ENCODE results near the gene CHP1. TPM values are rescaled to one million over a fixed set of nuclear protein-coding genes. Genes with fewer than 3 reads are reported as not detected.
"Not testable (repeated sequence)": the region's sequence is repeated elsewhere in the genome, so short reads cannot be mapped to it uniquely, and the experiment has no call there.

Gene CHP1
- total RNA-seq, 2 donors from 2014 or later, result 61.0 to 87.9 TPM

DNA sequence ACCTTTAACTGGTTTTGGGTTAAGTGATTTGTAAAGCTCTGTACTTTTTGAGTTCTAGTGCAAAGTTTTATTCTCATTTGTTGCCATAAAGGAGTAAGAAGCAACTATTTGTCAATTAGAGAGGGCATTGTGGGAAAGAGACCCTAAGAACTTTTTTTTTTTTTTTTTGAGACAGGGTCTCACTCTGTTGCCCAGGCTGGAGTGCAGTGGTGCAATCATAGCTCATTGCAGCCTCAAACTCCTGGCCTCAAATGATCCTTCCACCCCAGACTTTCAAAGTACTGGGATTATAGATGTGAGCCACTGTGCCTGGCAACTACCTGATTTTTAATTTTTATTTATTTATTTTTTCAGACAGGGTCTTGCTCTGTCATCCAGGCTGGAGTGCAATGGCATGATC is 4.9 kb downstream of the CHP1 start:
- no peaks in the 10 kb centered on the region for H3K27me3 ChIP-seq
- no peak overlapping the region for H3K27ac ChIP-seq
- no peaks in the 10 kb centered on the region for H3K9me3 ChIP-seq
- no peak for TF ChIP-seq POLR2A (IDR thresholded peaks at IDR 0.05)
- TF ChIP-seq, protein P1, sequence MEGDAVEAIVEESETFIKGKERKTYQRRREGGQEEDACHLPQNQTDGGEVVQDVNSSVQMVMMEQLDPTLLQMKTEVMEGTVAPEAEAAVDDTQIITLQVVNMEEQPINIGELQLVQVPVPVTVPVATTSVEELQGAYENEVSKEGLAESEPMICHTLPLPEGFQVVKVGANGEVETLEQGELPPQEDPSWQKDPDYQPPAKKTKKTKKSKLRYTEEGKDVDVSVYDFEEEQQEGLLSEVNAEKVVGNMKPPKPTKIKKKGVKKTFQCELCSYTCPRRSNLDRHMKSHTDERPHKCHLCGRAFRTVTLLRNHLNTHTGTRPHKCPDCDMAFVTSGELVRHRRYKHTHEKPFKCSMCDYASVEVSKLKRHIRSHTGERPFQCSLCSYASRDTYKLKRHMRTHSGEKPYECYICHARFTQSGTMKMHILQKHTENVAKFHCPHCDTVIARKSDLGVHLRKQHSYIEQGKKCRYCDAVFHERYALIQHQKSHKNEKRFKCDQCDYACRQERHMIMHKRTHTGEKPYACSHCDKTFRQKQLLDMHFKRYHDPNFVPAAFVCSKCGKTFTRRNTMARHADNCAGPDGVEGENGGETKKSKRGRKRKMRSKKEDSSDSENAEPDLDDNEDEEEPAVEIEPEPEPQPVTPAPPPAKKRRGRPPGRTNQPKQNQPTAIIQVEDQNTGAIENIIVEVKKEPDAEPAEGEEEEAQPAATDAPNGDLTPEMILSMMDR (IDR thresholded peaks at IDR 0.05), result no peak
- H3K4me1 ChIP-seq, result peaks cover 26% of the 10 kb centered on the region
- no peak overlapping the region for H3K4me3 ChIP-seq
- ATAC-seq (no peak), DNase-seq (no peak)
- no peaks in the 10 kb centered on the region for H3K36me3 ChIP-seq (replicated peaks in 1 of 2; ENCODE audit: insufficient read depth in 1 of 2, low read depth in 2 of 2)
- intact Hi-C loops (cut with DNase I), result no loop called here

DNA sequence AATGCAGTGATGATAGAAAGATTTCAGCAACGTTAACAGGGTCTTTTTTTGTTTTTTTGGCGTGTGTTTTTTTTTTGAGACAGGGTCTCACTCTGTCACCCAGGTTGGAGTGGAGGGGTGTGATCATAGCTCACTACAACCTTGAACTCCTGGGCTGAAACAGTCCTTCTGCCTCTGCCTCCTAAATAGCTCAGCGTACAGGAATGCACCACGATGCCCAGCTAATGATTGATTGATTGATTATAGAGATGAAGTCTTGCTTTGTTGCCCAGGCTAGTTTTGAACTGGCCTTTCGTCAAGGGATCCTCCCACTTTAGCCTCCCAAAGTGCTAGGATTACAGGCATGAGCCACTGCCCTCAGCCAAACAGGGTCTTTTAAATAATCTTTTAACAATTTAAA is 7.0 kb downstream of the CHP1 start:
- Histone ChIP-seq H3K4me3 (no peak overlapping the region), H3K4me1 (peaks cover 29% of the 10 kb centered on the region), H3K36me3 (replicated peaks in 1 of 2; ENCODE audit: insufficient read depth in 1 of 2, low read depth in 2 of 2) (no peaks in the 10 kb centered on the region), H3K27ac (peak overlapping the region in 1 of 4 donors; percentile 24), H3K27me3 (no peaks in the 10 kb centered on the region), H3K9me3 (no peaks in the 10 kb centered on the region)
- TF ChIP-seq, protein P1 (IDR thresholded peaks at IDR 0.05), result no peak
- TF ChIP-seq POLR2A (IDR thresholded peaks at IDR 0.05), result no peak
- intact Hi-C loops (cut with DNase I), result no loop called here
- DNase-seq, result no peak
- 37 to 55% methylated on average over 5 of the region's 5 CpGs for WGBS, 2 donors
- peak; percentile 49 for ATAC-seq

DNA sequence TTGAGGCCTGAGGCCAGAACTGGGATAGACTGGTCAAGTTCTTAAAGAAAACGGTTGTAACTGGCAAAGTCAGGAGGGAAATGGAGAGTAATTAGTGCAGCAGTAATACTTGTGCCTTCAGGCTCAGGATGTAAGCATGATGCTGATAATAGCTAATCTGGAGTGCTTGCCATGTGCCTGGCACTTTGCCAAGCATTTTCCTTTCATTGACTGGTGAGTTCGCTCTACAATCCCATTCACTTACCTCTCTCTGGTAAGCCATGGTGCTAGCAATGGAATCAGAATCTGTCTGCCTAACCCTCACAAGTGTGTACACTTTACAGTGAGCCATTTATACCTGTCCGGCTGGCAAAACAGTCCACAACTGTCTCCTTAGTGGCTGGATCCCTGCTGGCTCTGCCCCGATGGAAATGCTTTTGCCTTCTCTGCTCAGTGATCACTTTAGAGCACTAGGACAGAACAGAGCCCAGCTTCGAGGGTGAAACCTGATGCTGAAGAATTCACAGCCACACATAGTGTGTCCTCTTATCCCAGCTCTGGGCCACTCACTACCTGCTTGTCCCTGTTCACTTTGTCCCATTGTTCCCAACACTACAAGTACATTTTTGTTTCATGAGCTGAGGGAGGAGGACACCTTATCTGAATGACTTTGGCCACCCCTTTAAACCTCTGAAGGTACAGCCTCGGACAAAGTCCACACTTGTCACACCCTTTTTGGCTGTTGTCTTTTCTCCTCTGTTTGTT is 10.3 kb downstream of the CHP1 start:
- no peak overlapping the region for H3K4me3 ChIP-seq
- intact Hi-C loops (cut with DNase I), result no loop called here
- DNase-seq (peak; percentile 51 to 65 (median 58)), ATAC-seq (peak; percentile 61)
- TF ChIP-seq, protein P1 (IDR thresholded peaks at IDR 0.05), result no peak
- no peak for TF ChIP-seq POLR2A (IDR thresholded peaks at IDR 0.05)
- peak overlapping the region in 2 of 4 donors; percentile 10 to 43 for H3K27ac ChIP-seq
- H3K36me3 ChIP-seq (replicated peaks in 1 of 2; ENCODE audit: insufficient read depth in 1 of 2, low read depth in 2 of 2), result no peaks in the 10 kb centered on the region
- WGBS, 2 donors, result 39 to 45% methylated on average over 6 of the region's 6 CpGs
- peaks cover 19% of the 10 kb centered on the region for H3K4me1 ChIP-seq
- no peaks in the 10 kb centered on the region for H3K9me3 ChIP-seq
- H3K27me3 ChIP-seq, result no peaks in the 10 kb centered on the region

DNA sequence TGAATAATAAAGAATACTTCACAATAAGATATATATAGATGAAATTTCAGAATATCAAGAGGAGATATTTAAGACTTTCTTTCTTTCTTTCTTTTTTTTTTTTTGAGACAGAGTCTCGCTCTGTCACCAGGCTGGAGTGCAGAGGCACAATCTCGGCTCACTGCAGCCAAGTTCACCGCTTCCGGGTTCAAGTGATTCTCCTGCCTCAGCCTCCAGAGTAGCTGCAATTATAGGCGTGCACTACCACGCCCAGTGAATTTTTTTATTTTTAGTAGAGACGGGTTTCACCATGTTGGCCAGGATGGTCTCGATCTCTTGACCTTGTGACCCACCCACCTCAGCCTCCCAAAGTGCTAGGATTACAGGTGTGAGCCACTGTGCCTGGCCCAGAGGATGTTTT is 19.7 kb downstream of the CHP1 start:
- 80 to 94% methylated on average over 8 of the region's 8 CpGs for WGBS, 2 donors
- H3K9me3 ChIP-seq; intact Hi-C loops (cut with DNase I); ATAC-seq; H3K36me3 ChIP-seq (replicated peaks in 1 of 2; ENCODE audit: insufficient read depth in 1 of 2, low read depth in 2 of 2); H3K4me3 ChIP-seq; DNase-seq; H3K27me3 ChIP-seq: not testable (repeated sequence)
- Histone ChIP-seq H3K27ac (peak overlapping the region in 1 of 4 donors; percentile 72), H3K4me1 (peaks cover 12% of the 10 kb centered on the region)

DNA sequence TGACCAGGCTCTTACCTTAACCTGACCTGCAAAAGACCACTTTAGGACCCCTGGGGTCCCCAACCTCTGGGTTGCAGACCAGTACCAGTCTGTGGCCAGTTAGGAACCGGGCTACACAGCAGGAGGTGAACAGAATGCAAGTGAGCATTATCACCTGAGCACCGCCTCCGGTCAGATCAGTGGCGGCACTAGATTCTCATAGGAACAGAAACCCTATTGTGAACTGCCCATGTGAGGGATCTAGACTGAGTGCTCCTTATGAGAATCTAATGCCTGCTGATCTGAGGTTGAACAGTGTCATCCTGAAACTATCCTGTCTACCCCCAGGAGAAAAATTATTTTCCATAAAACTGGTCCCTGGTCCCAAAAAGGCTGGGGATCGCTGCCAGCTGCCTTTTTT is 20.3 kb downstream of the CHP1 start:
- Histone ChIP-seq H3K9me3 (no peaks in the 10 kb centered on the region), H3K27ac (peak overlapping the region in 1 of 4 donors; percentile 44), H3K36me3 (replicated peaks in 1 of 2; ENCODE audit: insufficient read depth in 1 of 2, low read depth in 2 of 2) (peaks cover 0 to 1% of the 10 kb centered on the region in 2 donors), H3K4me1 (peaks cover 19% of the 10 kb centered on the region), H3K4me3 (no peak overlapping the region), H3K27me3 (no peaks in the 10 kb centered on the region)
- intact Hi-C loops (cut with DNase I), result no loop called here
- ATAC-seq, result no peak
- no peak for DNase-seq
- no peak for TF ChIP-seq POLR2A (IDR thresholded peaks at IDR 0.05)
- TF ChIP-seq, protein P1 (IDR thresholded peaks at IDR 0.05), result no peak
- WGBS, 2 donors, result 95 to 96% methylated on average over 5 of the region's 5 CpGs

All from body of pancreas (tissue), 4 donors.